NB4 (cell line): ENCODE results near the gene EXOC4.

Experiments
- CTCF ChIP-seq: IDR thresholded peaks from one replicate; pipeline ENCODE4 v1.5.1; 2012; ENCODE audit warnings: low read depth, low read length
- MAX ChIP-seq: IDR thresholded peaks from 2 replicates; pipeline ENCODE4 v1.6.1; 2011; ENCODE audit warnings: low read depth, low read length
- POLR2A ChIP-seq: IDR thresholded peaks from 2 replicates; pipeline ENCODE4 v1.6.1; 2011; ENCODE audit warnings: mild to moderate bottlenecking; ENCODE audit not compliant: insufficient read length; ENCODE audit errors: extremely low read depth

GRCh38 chr7:133376514-133376913, 123.6 kb downstream of the EXOC4 start:
- TF ChIP-seq CTCF (no peak), POLR2A (no peak), MAX (no peak)
